KMS-11 (cell line): Measurements from ENCODE around the gene FKBP5.
"Not testable (repeated sequence)": the region's sequence is repeated elsewhere in the genome, so short reads cannot be mapped to it uniquely, and the experiment has no call there.

ENCODE experiments used
- H2AFZ ChIP-seq: fragments of 200-600 bp; sonication (generic); 2 replicates; pipeline ENCODE4 v1.6.1; 2016; ENCODE audit warnings: antibody characterized with exemption, mixed run types, low read depth
- H3K27ac ChIP-seq: fragments of 200-600 bp; sonication (generic); 2 replicates; pipeline ENCODE4 v1.6.1; 2016; ENCODE audit warnings: mild to moderate bottlenecking, mixed run types
- H3K27me3 ChIP-seq: fragments of 200-600 bp; sonication (generic); 2 replicates; pipeline ENCODE4 v1.6.1; 2017; ENCODE audit warnings: mild to moderate bottlenecking, low read depth, mixed run types, moderate library complexity; ENCODE audit not compliant: insufficient read depth
- H3K36me3 ChIP-seq: fragments of 200-600 bp; sonication (generic); 2 replicates; pipeline ENCODE4 v1.6.1; 2017; ENCODE audit warnings: mild to moderate bottlenecking, mixed run types; ENCODE audit not compliant: insufficient read depth
- H3K4me1 ChIP-seq: fragments of 200-600 bp; sonication (generic); 2 replicates; pipeline ENCODE4 v1.6.1; 2016; ENCODE audit warnings: mild to moderate bottlenecking, low read depth, mixed run types; ENCODE audit not compliant: poor library complexity, severe bottlenecking
- H3K4me2 ChIP-seq: fragments of 200-600 bp; sonication (generic); 2 replicates; pipeline ENCODE4 v1.7.0; 2016; ENCODE audit warnings: mild to moderate bottlenecking, mixed run types
- H3K4me3 ChIP-seq: fragments of 200-600 bp; sonication (generic); IDR thresholded peaks from 2 replicates; pipeline ENCODE4 v1.6.1; 2017; ENCODE audit warnings: low read depth, low read length, mixed read lengths; ENCODE audit not compliant: insufficient read depth
- H3K79me2 ChIP-seq: fragments of 200-600 bp; sonication (generic); 2 replicates; pipeline ENCODE4 v1.6.1; 2016; ENCODE audit warnings: low read depth, mixed run types; ENCODE audit not compliant: insufficient read depth
- H3K9ac ChIP-seq: fragments of 200-600 bp; sonication (generic); 2 replicates; pipeline ENCODE4 v1.6.1; 2016; ENCODE audit warnings: mild to moderate bottlenecking, mixed run types
- H4K20me1 ChIP-seq: fragments of 200-600 bp; sonication (generic); 2 replicates; pipeline ENCODE4 v1.6.1; 2016; ENCODE audit warnings: mild to moderate bottlenecking, mixed run types; ENCODE audit not compliant: insufficient read depth
- CTCF ChIP-seq: fragments of 200-600 bp; sonication (generic); conservative IDR thresholded peaks from 2 replicates; pipeline ENCODE4 v1.6.1; 2017; ENCODE audit warnings: low read depth, mild to moderate bottlenecking, antibody characterized with exemption, low read length, moderate library complexity, mixed read lengths

The FKBP5 gene

GRCh38 chr6:35541836-35542235 is 146.9 kb downstream of the FKBP5 start:
- no peak for TF ChIP-seq CTCF
- Histone ChIP-seq H4K20me1 (no peaks in the 10 kb centered on the region), H3K79me2 (no peaks in the 10 kb centered on the region), H3K4me3 (no peak overlapping the region), H3K27ac (no peak overlapping the region), H3K36me3 (no peaks in the 10 kb centered on the region), H3K27me3 (no peaks in the 10 kb centered on the region), H3K9ac (no peak overlapping the region), H2AFZ (no peak overlapping the region), H3K4me2 (no peak overlapping the region), H3K4me1 (no peaks in the 10 kb centered on the region)

GRCh38 chr6:35539223-35539622 is 149.5 kb downstream of the FKBP5 start:
- H3K27me3 ChIP-seq = no peaks in the 10 kb centered on the region
- no peaks in the 10 kb centered on the region for H3K79me2 ChIP-seq
- no peaks in the 10 kb centered on the region for H3K4me1 ChIP-seq
- no peak overlapping the region for H3K4me3 ChIP-seq
- H3K4me2 ChIP-seq = no peak overlapping the region
- H3K9ac ChIP-seq = no peak overlapping the region
- no peak for TF ChIP-seq CTCF
- no peaks in the 10 kb centered on the region for H4K20me1 ChIP-seq
- H3K36me3 ChIP-seq = no peaks in the 10 kb centered on the region
- H3K27ac ChIP-seq = no peak overlapping the region
- H2AFZ ChIP-seq = no peak overlapping the region

GRCh38 chr6:35535847-35536246 is 152.9 kb downstream of the FKBP5 start:
- not testable (repeated sequence) for H3K36me3 ChIP-seq, H3K79me2 ChIP-seq, H2AFZ ChIP-seq, H3K4me3 ChIP-seq, H3K27me3 ChIP-seq, H3K4me1 ChIP-seq, H3K4me2 ChIP-seq, H3K27ac ChIP-seq, H4K20me1 ChIP-seq, H3K9ac ChIP-seq

- no peaks in the 10 kb centered on the region for H3K4me1 ChIP-seq
- H3K4me2 ChIP-seq = no peak overlapping the region
- H3K27ac ChIP-seq = no peak overlapping the region
- no peak overlapping the region for H3K9ac ChIP-seq
- no peaks in the 10 kb centered on the region for H4K20me1 ChIP-seq
- no peaks in the 10 kb centered on the region for H3K36me3 ChIP-seq
- H3K27me3 ChIP-seq = no peaks in the 10 kb centered on the region
- no peaks in the 10 kb centered on the region for H3K79me2 ChIP-seq
- no peak overlapping the region for H2AFZ ChIP-seq
- no peak overlapping the region for H3K4me3 ChIP-seq
- TF ChIP-seq CTCF = no peak
Observed at GRCh38 chr6:35534407-35535170, 154.1 kb downstream of the FKBP5 start.

GRCh38 chr6:35533981-35534380 is 154.7 kb downstream of the FKBP5 start:
- H3K4me2 ChIP-seq = no peak overlapping the region

More at GRCh38 chr6:35533981-35534380, 154.7 kb downstream of the FKBP5 start:
- H3K79me2 ChIP-seq = no peaks in the 10 kb centered on the region
- no peak overlapping the region for H3K9ac ChIP-seq
- no peak overlapping the region for H2AFZ ChIP-seq
- H3K27ac ChIP-seq = no peak overlapping the region
- H3K36me3 ChIP-seq = no peaks in the 10 kb centered on the region
- TF ChIP-seq CTCF = no peak
- H4K20me1 ChIP-seq = no peaks in the 10 kb centered on the region
- no peak overlapping the region for H3K4me3 ChIP-seq
- no peaks in the 10 kb centered on the region for H3K27me3 ChIP-seq
- no peaks in the 10 kb centered on the region for H3K4me1 ChIP-seq
